ENCODE results near the gene LILRA5.
A peak's percentile ranks its signal among the peaks of the same experiment; 100 is the strongest.
"Not testable (repeated sequence)": the region's sequence is repeated elsewhere in the genome, so short reads cannot be mapped to it uniquely, and the experiment has no call there.

LILRA5 gene

GRCh38 chr19:54312436-54313377, at the start of gene LILRA5:
Gene LILRA5, minus strand, starts transcription at chr19:54313166. Its CDS starts 147 bp downstream, at chr19:54313019.
- peak; percentile 28 for DNase-seq

- DNase-seq = not testable (repeated sequence)
Observed at GRCh38 chr19:54361680-54362422, 48.9 kb upstream of the LILRA5 start.

GRCh38 chr19:54359149-54359820, 46.3 kb upstream of the LILRA5 start:
- peak; percentile 79 for DNase-seq

GRCh38 chr19:54357381-54357780, 44.4 kb upstream of the LILRA5 start:
- DNase-seq = no peak

- no peak for DNase-seq
Observed at GRCh38 chr19:54356444-54357056, 43.6 kb upstream of the LILRA5 start.

- DNase-seq = no peak
Observed at GRCh38 chr19:54355675-54356074, 42.7 kb upstream of the LILRA5 start.

- DNase-seq = no peak
Observed at GRCh38 chr19:54354761-54355160, 41.8 kb upstream of the LILRA5 start.

GRCh38 chr19:54352546-54352945, 39.6 kb upstream of the LILRA5 start:
- no peak for DNase-seq

- DNase-seq = no peak
Observed at GRCh38 chr19:54352041-54352440, 39.1 kb upstream of the LILRA5 start.

GRCh38 chr19:54351474-54351873, 38.5 kb upstream of the LILRA5 start:
- DNase-seq = no peak

GRCh38 chr19:54345938-54346386, 33.0 kb upstream of the LILRA5 start:
- no peak for DNase-seq

GRCh38 chr19:54343868-54344267, 30.9 kb upstream of the LILRA5 start:
- DNase-seq = no peak

GRCh38 chr19:54341295-54341694, 28.3 kb upstream of the LILRA5 start:
- no peak for DNase-seq

- DNase-seq = no peak
Observed at GRCh38 chr19:54339646-54340358, 26.8 kb upstream of the LILRA5 start.

GRCh38 chr19:54338521-54338920, 25.6 kb upstream of the LILRA5 start:
- DNase-seq = no peak

GRCh38 chr19:54337858-54338230, 24.9 kb upstream of the LILRA5 start:
- no peak for DNase-seq

- no peak for DNase-seq
Observed at GRCh38 chr19:54336893-54337857, 24.2 kb upstream of the LILRA5 start.

GRCh38 chr19:54335979-54336892, 23.3 kb upstream of the LILRA5 start:
- DNase-seq = no peak

GRCh38 chr19:54335164-54335563, 22.2 kb upstream of the LILRA5 start:
- DNase-seq = no peak

Measured in CD4-positive, alpha-beta T cell treated with Interleukin-17A for 1 hour (primary cell).